ENCODE measurements around the gene FRMD8. TPM values are rescaled to one million over a fixed set of nuclear protein-coding genes. Genes with fewer than 3 reads are reported as not detected.

Gene FRMD8
- polyA plus RNA-seq, 3 donors, result 33.7 to 41.2 (median 35.4) TPM

DNA sequence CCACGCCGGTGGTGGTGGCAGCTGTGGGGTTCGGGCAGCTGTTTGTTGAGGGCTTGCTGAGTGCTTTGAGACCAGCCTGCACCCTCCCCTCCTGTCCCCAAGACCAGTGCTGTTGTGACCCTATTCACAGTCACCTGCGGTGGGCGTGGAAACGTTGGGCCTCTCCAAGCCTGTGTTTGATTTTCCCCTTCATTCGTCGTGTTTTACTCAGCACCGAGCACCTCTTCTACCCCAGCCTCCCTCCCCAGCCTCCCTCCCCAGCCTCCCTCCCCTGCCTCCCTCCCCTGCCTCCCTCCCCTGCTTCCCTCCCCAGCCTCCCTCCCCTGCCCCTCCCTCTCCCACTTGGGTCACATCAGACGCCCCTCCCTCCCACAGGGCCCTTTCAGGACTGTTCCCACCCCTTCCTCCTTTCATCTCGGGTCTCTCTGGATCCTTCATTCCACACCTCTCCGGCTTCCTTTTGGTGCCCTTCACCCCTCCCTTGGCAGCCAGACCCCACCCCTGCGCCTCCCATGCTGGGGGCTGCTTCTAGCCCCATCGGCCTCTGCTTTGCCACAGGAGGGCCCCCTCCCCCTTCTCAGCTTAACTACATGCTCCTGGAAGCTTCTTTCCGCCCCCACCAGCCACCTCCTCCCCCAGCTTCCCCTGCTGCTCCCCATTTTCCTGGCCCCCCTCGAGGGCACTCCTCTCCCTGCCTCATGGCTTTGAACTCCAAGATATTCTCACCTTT, 14.8 kb downstream of the FRMD8 start:
- peaks cover 21 to 24% of the 10 kb centered on the region in 2 donors for H3K4me1 ChIP-seq (ENCODE audit: control insufficient read depth in 1 of 2, insufficient read depth in 2 of 2, low read length in 2 of 2)
- H3K4me2 ChIP-seq (replicated peaks; ENCODE audit: extremely low read depth, low read length, poor library complexity, severe bottlenecking), result no peak overlapping the region
- no peaks in the 10 kb centered on the region for H3K9me3 ChIP-seq (replicated peaks in 1 of 2; ENCODE audit: control insufficient read depth in 1 of 2, insufficient read depth in 1 of 2, low read length in 2 of 2)
- TF ChIP-seq, protein P1, sequence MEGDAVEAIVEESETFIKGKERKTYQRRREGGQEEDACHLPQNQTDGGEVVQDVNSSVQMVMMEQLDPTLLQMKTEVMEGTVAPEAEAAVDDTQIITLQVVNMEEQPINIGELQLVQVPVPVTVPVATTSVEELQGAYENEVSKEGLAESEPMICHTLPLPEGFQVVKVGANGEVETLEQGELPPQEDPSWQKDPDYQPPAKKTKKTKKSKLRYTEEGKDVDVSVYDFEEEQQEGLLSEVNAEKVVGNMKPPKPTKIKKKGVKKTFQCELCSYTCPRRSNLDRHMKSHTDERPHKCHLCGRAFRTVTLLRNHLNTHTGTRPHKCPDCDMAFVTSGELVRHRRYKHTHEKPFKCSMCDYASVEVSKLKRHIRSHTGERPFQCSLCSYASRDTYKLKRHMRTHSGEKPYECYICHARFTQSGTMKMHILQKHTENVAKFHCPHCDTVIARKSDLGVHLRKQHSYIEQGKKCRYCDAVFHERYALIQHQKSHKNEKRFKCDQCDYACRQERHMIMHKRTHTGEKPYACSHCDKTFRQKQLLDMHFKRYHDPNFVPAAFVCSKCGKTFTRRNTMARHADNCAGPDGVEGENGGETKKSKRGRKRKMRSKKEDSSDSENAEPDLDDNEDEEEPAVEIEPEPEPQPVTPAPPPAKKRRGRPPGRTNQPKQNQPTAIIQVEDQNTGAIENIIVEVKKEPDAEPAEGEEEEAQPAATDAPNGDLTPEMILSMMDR (IDR thresholded peaks at IDR 0.05), result no peak
- H3K36me3 Mint-ChIP-seq, result peaks cover 62 to 84% of the 10 kb centered on the region in 2 donors
- H3K4me3 ChIP-seq (replicated peaks in 1 of 3; ENCODE audit: low read depth in 2 of 3, low read length in 3 of 3), result no peak overlapping the region
- peaks cover 0 to 3% (median 0%) of the 10 kb centered on the region in 3 donors for H3K27me3 Mint-ChIP-seq (ENCODE audit: low read depth in 3 of 3)
- peak overlapping the region in 1 of 7 donors; percentile 52 for H3K27ac Mint-ChIP-seq
- H3K9me3 Mint-ChIP-seq, result peaks cover 0 to 1% (median 0%) of the 10 kb centered on the region in 7 donors
- no peak for DNase-seq
- peaks cover 55 to 76% of the 10 kb centered on the region in 2 donors for H3K36me3 ChIP-seq (replicated peaks in 1 of 2; ENCODE audit: control insufficient read depth in 1 of 2, insufficient read depth in 2 of 2, low read length in 2 of 2)
- H4K20me1 ChIP-seq (ENCODE audit: insufficient read depth, low read length), result peaks cover 55% of the 10 kb centered on the region
- H3K4me1 Mint-ChIP-seq, result peaks cover 19% of the 10 kb centered on the region
- no peak overlapping the region for H3K4me3 Mint-ChIP-seq
- no peak overlapping the region for H2AFZ ChIP-seq (ENCODE audit: insufficient read depth, low read depth, low read length, poor library complexity, severe bottlenecking)
- H3K79me2 ChIP-seq (ENCODE audit: insufficient read depth, low read length), result no peaks in the 10 kb centered on the region
- intact Hi-C loops (cut with micrococcal nuclease), result loop anchor here in 1 of 2 donors (5.0 kb wide), 1 partner anchor 34 kb away; no protein-coding TSS in a partner anchor
- H3K27me3 ChIP-seq (ENCODE audit: control insufficient read depth in 2 of 2, insufficient read depth in 2 of 2, low read length in 2 of 2), result no peaks in the 10 kb centered on the region
- no peak overlapping the region for H3K9ac ChIP-seq (ENCODE audit: insufficient read depth, low read length, poor library complexity, severe bottlenecking)
- 69% methylated on average over 11 of the region's 16 CpGs for WGBS (ENCODE audit: insufficient coverage)
- H3K27ac ChIP-seq (ENCODE audit: low read depth in 1 of 2, low read length in 2 of 2), result no peak overlapping the region

DNA sequence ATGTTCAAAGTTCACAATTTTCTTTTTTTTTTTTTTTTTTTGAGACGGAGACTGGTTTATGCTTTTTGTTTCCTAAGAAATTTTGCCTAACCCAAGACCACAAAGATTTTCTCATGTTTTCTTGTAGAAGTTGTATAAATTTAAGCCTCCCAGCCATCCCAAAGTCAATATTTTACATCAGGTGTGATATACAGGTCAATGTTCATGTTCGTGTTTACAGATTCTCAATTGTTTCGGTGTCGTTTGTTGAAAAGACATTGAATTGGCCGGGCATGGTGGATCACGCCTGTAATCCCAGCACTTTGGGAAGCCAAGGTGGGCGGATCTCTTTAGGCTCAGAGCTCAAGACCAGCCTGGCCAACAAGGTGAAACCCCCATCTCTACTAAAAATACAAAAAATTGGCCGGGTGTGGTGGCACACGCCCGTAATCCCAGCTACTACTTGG, 15.4 kb downstream of the FRMD8 start:
- TF ChIP-seq, protein P1 (IDR thresholded peaks at IDR 0.05), result no peak
- WGBS (ENCODE audit: insufficient coverage), result 100% methylated on average over 2 of the region's 10 CpGs
- H3K27me3 ChIP-seq (ENCODE audit: control insufficient read depth in 2 of 2, insufficient read depth in 2 of 2, low read length in 2 of 2), result no peaks in the 10 kb centered on the region
- H4K20me1 ChIP-seq (ENCODE audit: insufficient read depth, low read length), result peaks cover 53% of the 10 kb centered on the region
- H3K27ac ChIP-seq (ENCODE audit: low read depth in 1 of 2, low read length in 2 of 2), result no peak overlapping the region
- Mint-ChIP-seq H3K4me1 (peaks cover 19% of the 10 kb centered on the region), H3K27me3 (ENCODE audit: low read depth in 3 of 3) (peaks cover 0 to 3% (median 0%) of the 10 kb centered on the region in 3 donors), H3K27ac (no peak overlapping the region), H3K4me3 (no peak overlapping the region), H3K9me3 (peaks cover 0 to 1% (median 0%) of the 10 kb centered on the region in 7 donors), H3K36me3 (peaks cover 60 to 84% of the 10 kb centered on the region in 2 donors)
- H3K9ac ChIP-seq (ENCODE audit: insufficient read depth, low read length, poor library complexity, severe bottlenecking), result no peak overlapping the region
- H3K36me3 ChIP-seq (replicated peaks in 1 of 2; ENCODE audit: control insufficient read depth in 1 of 2, insufficient read depth in 2 of 2, low read length in 2 of 2), result peaks cover 49 to 76% of the 10 kb centered on the region in 2 donors
- H2AFZ ChIP-seq (ENCODE audit: insufficient read depth, low read depth, low read length, poor library complexity, severe bottlenecking), result no peak overlapping the region
- no peak for DNase-seq
- H3K79me2 ChIP-seq (ENCODE audit: insufficient read depth, low read length), result no peaks in the 10 kb centered on the region
- H3K4me1 ChIP-seq (ENCODE audit: control insufficient read depth in 1 of 2, insufficient read depth in 2 of 2, low read length in 2 of 2), result peaks cover 21 to 24% of the 10 kb centered on the region in 2 donors
- no peak overlapping the region for H3K4me2 ChIP-seq (replicated peaks; ENCODE audit: extremely low read depth, low read length, poor library complexity, severe bottlenecking)
- intact Hi-C loops (cut with micrococcal nuclease), result loop anchor here in 1 of 2 donors (5.0 kb wide), 1 partner anchor 35 kb away; no protein-coding TSS in a partner anchor
- H3K9me3 ChIP-seq (replicated peaks in 1 of 2; ENCODE audit: control insufficient read depth in 1 of 2, insufficient read depth in 1 of 2, low read length in 2 of 2), result no peaks in the 10 kb centered on the region
- H3K4me3 ChIP-seq (replicated peaks in 1 of 3; ENCODE audit: low read depth in 2 of 3, low read length in 3 of 3), result no peak overlapping the region

Data from CD14-positive monocyte (primary cell).